Fibroblast of the aortic adventitia (primary cell): ENCODE results near the gene CYTH1. TPM values are rescaled to one million over a fixed set of nuclear protein-coding genes. Genes with fewer than 3 reads are reported as not detected.

Source experiments
- DNase-seq: peaks from one replicate; pipeline ENCODE4 v3.0.0-alpha.2; 2010; ENCODE audit warnings: low read depth
- H3K4me3 ChIP-seq: 2 replicates; pipeline ENCODE4 v1.5.1; 2011; ENCODE audit warnings: low read depth, mild to moderate bottlenecking, control low read depth, low read length, moderate library complexity
- total RNA-seq: library from RNA; depleted of rRNA; stranded (reverse); fragments of >200 nt; gene quantifications from 2 replicates; pipeline ENCODE4 v1.2.3, GENCODE V29; 2012; ENCODE audit warnings: low replicate concordance
- TF ChIP-seq, protein P1 (sequence below): IDR thresholded peaks from 2 replicates; pipeline ENCODE4 v1.5.1; 2011; ENCODE audit warnings: mild to moderate bottlenecking, low read length, control low read depth, inconsistent platforms; ENCODE audit not compliant: insufficient read depth

CYTH1 gene
- total RNA-seq, 1 donor = 13.8 TPM

DNA sequence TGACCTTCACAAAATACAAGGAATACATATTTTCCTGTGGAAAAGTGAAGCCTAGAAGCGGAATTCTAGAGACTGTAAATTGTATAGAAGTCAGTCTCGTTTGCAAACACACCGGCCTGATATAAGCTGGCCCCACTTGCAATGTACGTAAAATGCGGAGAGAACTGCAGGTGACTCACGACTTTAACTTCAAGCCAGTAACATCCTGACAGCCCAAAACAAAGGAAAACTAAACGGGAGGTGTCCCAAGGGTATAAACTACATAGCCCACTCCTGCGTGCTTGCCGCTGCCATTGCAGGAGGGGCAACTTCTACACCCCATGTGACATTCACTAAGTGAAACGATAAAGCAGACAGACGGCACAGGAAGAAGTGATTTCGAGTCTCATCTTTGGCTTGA is 101.6 kb downstream of the CYTH1 start:
- TF ChIP-seq, protein P1, sequence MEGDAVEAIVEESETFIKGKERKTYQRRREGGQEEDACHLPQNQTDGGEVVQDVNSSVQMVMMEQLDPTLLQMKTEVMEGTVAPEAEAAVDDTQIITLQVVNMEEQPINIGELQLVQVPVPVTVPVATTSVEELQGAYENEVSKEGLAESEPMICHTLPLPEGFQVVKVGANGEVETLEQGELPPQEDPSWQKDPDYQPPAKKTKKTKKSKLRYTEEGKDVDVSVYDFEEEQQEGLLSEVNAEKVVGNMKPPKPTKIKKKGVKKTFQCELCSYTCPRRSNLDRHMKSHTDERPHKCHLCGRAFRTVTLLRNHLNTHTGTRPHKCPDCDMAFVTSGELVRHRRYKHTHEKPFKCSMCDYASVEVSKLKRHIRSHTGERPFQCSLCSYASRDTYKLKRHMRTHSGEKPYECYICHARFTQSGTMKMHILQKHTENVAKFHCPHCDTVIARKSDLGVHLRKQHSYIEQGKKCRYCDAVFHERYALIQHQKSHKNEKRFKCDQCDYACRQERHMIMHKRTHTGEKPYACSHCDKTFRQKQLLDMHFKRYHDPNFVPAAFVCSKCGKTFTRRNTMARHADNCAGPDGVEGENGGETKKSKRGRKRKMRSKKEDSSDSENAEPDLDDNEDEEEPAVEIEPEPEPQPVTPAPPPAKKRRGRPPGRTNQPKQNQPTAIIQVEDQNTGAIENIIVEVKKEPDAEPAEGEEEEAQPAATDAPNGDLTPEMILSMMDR = no peak
- DNase-seq = no peak
- H3K4me3 ChIP-seq = no peak overlapping the region

DNA sequence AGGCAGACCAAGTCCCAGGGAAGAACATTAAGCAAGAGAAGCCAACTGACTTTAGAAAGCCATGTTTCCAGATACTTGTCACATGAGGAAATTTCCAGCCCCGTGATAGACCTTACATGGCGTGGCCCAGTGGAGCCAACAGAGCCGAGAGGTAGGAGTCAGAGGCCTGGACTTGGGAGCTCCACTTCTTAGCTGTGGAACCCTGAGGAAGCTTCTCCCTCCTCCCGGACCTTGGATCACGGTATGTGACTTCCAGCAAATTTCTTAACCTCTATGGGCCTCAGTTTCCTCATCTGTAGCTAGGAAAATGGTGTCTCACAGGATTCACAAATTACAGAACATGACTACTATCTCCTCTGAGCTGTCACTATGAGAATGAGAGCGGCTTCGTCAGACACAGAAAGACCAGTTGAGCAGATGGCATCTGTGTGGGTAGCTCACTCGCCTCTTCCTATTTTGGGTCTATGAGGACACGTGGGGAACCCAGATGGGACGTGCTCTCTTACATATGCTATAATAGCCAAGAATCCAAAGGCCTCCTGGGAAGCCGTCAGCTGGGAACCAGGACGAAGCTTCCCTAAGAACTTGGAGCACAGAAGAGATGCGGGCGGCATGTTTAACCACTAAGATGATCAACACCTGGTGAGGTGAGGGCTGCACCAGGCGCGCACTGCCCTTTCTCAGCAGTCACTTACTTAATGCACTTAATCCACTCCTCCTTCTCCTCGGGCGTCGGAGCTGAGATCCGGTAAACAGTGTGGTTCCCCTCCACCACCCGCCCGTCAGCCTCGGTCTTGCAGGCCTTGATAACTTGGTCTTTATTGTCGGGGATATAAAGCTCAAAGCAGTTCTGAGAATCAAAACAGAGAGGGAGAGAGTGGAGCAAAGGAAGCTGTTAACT is 102.3 kb downstream of the CYTH1 start:
- DNase-seq = no peak
- H3K4me3 ChIP-seq = no peak overlapping the region
- TF ChIP-seq, protein P1 = no peak

DNA sequence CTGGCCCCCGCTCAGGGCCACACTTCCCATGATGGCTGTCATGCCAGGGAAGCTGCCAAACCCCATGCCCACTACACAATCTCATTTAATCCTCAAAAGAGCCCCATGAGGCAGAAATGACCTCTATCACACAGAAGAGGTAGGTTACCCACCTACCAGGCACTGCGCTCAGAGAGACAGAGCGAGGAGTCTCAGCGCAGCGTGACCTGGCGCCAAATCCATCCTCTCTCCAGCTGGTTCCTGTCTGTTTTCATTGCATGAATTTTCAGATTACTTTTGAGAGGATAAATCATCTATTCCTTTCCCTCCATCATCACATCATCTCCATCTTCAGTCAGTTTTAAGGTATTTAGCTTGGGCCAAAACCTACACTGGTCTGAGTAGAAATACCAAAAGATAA is 103.4 kb downstream of the CYTH1 start:
- H3K4me3 ChIP-seq = no peak overlapping the region
- TF ChIP-seq, protein P1 = no peak
- no peak for DNase-seq

DNA sequence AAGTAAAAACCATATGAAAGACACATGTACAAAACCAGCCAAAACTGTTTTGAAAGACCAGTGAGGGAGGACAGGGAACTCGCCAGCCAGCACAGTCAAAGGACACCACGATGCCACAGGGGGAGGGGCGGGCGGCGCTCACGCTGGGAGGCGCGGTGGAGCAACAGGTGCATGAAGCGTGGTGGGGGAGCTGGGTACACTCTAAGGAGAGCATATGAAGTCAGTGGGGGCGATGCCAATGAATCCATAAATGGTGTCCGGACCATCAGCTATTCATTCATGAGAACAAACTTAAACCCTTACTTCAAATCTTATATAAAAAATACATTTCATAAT is 103.9 kb downstream of the CYTH1 start:
- TF ChIP-seq, protein P1 = no peak
- no peak for DNase-seq
- H3K4me3 ChIP-seq = no peak overlapping the region

DNA sequence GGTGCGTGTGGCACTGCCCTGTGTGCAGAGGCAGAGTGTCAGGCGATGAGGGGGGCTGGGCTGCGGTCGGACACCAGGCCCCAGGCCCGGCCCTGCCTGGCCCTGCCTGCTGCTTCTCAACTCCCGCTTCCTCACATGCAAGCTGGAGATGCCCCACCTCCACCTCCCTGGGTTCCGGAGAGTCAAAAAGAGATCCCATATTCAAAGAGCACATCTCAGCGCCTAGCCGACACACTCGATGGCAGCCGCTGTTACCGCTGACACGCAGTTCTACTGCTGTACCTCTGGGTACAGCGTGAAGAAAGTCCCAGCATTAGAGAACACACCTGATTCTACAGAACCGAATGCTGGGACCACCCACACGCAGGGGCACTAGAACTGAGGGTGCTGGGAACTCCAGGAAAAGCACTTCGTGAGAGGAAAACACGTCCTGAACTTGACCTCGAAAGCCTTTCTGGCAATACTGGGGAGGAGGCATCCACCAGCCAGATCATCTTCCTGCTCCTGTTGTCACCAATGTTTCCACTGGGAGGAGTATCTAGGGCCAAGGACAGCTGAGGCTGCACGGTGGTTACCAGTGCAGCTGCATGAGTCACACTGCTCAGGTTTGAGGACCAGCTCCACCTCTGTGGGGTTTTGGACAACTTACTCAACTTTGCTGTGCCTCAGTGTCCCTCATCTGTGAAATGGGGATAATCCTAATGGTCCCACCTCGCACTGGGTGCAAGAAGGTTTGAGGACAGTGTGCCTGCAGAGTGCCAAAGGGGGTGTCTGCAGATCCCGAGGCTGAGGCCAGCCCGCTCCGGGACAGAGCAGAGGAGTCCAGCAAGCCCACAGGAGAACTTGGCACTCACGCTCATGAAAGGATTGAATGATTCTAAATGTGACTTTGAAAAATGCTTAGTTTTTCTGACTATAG is 104.5 kb downstream of the CYTH1 start:
- no peak overlapping the region for H3K4me3 ChIP-seq
- no peak for DNase-seq
- TF ChIP-seq, protein P1 = no peak

DNA sequence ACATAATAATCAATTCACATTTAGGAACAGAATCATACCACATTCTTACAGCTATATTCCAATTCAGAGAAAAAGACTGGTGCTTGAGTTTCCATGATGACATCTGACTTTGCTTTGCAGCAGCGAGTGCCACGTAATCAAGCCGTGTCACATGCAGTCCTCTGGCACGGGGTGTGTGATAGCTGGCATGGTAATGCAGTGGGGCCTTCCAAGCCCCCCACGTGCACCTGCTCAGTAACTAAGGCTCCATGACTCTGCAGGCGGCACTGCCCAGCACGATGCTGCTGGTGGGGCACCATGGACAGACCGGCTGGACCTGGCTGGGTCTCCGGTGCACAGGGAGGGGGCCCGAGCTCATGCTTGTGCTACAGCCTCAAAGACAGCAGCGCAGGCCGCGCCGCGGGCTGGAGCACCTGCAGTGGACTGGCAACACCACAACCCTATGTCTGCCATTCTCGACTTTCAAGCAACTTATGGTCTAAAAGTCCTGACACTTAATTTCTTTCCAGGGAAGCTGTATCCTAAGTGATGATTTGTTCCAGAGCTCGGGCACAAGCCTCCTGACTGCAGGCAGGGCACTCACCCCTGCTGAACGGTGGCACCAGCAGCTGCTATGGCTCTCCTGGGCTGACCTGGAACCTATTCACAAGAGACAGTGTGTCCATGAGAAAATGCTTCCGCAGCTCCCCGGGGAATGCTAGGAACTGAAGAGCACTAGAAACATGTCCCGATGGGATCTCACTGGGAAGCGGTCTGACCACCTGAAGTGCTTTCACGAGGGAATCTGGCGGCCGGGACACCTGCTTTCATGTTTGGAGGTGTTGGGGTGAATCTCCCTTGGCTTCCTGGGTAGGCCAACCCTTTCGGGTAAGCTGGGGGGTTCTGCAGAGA is 105.4 kb downstream of the CYTH1 start:
- H3K4me3 ChIP-seq = no peak overlapping the region
- DNase-seq = no peak
- TF ChIP-seq, protein P1 = no peak
